C4-2B (cell line): ENCODE data around the gene ARHGAP26.

Experiments
- ZFX ChIP-seq: fragments of 450-650 bp; IDR thresholded peaks from 2 replicates; pipeline ENCODE4 v1.6.1; 2017
- TF ChIP-seq, protein P1 (sequence below): fragments of 450-650 bp; conservative IDR thresholded peaks from 2 replicates; pipeline ENCODE4 v1.5.1; 2017; ENCODE audit warnings: mild to moderate bottlenecking

DNA sequence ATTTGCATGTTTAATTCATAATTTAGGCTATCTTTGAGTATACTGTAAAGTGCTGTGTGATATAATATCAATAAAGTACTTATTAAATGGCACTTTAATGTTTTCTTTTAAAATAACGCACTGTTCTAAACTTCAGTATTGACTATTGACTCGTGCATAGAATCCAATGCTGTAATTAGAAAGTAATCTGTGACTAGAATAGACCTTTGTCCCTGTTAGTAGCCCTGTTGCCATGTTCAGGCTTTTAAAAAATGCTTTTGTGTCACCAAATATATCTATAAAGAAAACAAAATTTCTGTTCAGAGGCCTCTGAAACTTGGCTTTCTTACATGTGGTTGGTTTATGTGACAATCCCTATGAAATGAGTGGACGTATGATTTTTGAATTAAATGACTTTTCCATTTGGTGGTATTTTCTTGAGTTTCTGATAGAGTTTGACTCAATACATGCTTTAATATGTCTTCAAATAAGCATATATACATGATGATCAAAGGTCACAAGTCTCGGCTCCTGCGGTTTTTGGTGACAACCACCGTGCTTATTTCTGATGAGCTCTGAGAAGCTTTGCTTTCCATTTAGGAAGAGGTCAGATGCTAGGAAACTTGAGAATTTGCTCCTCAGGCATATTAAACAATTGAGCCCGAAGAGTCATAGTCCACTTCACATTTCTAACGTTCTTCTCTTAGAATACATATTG, 458.6 kb downstream of the ARHGAP26 start:
- TF ChIP-seq, protein P1, sequence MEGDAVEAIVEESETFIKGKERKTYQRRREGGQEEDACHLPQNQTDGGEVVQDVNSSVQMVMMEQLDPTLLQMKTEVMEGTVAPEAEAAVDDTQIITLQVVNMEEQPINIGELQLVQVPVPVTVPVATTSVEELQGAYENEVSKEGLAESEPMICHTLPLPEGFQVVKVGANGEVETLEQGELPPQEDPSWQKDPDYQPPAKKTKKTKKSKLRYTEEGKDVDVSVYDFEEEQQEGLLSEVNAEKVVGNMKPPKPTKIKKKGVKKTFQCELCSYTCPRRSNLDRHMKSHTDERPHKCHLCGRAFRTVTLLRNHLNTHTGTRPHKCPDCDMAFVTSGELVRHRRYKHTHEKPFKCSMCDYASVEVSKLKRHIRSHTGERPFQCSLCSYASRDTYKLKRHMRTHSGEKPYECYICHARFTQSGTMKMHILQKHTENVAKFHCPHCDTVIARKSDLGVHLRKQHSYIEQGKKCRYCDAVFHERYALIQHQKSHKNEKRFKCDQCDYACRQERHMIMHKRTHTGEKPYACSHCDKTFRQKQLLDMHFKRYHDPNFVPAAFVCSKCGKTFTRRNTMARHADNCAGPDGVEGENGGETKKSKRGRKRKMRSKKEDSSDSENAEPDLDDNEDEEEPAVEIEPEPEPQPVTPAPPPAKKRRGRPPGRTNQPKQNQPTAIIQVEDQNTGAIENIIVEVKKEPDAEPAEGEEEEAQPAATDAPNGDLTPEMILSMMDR: no peak
- TF ChIP-seq ZFX: no peak
